GM12872 (cell line): ENCODE measurements around the gene CCT8.

Experiments
- TF ChIP-seq, protein P1 (sequence below): IDR thresholded peaks from 3 replicates; pipeline ENCODE4 v1.5.1; 2011; ENCODE audit warnings: low read depth, mild to moderate bottlenecking, low read length, moderate library complexity; ENCODE audit not compliant: insufficient read depth

Gene CCT8

DNA sequence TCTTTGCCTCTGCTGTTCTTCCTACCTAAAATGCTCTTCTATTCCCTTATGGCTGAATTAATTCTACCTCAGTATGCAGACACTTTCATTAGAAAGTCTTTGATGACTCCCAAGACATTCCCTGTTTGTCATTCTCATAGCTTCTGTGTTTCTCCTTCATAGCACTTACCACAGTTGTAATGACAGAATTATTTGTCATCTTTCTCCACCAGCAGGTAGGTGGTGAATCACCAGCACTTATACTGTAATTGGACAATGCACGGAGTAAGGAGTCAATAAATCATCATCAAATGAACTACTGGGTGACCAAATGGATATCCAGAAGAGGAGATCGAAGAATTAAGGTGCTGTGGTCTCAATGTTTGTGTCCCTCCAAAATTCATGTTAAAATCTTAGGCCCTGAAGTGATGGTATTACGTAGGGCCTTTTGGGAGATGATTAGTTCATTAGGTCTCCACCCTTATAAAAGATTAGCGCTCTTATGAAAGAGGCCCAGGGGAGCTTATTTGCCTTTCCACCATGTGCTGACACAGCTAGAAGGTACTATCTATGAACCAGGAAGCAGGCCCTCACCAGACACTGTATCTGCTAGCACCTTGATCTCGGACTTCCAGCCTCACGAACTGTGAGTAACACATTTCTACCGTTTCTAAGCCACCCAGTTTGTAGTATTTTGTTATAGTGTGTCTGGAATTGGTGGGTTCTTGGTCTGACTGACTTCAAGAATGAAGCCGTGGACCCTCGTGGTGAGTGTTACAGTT lies 2.4 kb upstream of the CCT8 start:
- TF ChIP-seq, protein P1, sequence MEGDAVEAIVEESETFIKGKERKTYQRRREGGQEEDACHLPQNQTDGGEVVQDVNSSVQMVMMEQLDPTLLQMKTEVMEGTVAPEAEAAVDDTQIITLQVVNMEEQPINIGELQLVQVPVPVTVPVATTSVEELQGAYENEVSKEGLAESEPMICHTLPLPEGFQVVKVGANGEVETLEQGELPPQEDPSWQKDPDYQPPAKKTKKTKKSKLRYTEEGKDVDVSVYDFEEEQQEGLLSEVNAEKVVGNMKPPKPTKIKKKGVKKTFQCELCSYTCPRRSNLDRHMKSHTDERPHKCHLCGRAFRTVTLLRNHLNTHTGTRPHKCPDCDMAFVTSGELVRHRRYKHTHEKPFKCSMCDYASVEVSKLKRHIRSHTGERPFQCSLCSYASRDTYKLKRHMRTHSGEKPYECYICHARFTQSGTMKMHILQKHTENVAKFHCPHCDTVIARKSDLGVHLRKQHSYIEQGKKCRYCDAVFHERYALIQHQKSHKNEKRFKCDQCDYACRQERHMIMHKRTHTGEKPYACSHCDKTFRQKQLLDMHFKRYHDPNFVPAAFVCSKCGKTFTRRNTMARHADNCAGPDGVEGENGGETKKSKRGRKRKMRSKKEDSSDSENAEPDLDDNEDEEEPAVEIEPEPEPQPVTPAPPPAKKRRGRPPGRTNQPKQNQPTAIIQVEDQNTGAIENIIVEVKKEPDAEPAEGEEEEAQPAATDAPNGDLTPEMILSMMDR = no peak

DNA sequence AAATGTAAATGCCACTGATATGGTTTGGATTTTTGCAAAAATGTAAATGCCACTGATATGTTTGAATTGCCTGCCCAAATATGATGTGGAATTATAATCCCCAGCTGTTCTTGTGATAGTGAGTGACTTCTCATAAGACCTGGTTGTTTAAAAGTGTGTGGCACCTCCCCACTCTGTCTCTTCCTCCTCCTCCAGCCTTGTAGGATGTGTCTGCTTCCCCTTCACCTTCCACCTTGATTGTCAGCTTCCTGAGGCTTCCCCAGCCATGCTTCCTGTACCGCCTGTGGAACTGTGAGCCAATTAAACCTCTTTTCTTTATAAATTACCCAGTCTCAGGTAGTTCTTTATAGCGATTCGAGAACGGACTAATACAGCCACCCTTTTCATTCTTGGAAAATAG lies 1.3 kb upstream of the CCT8 start:
- TF ChIP-seq, protein P1 = no peak

DNA sequence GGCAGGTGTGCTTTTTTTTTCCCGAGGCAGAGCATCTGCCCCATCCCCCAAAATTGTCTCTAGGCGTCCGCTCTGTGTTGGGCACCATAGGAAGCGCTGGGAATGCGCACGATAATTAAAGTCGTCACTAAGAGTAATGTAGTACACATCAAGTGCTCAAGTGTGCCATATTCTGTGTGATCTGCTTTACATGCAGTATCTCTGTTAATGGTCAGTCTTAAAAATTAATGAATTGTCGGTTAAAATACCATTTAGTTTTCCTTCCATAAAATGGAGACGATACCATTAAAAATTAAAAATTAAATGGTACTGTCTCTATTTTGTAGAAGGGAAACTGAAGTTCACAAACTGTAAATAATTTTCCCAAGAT lies 544 bp upstream of the CCT8 start:
- TF ChIP-seq, protein P1 = no peak

DNA sequence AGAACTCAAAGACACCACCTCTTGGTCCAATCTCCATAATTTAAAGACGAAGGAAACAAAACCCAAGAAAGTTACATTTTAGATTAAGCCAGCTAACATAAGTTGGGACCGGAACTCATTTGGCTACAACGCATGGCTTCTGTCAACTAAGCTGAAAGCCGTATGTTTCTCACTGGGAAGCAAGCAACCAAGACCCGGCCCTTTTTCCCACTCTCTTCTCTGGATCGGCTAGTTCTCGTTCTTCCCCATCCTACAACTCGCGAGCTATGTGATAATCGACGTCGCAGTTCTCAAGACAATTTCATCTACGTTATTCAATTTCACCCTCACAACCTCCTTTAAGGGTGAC lies 601 bp downstream of the CCT8 start:
- TF ChIP-seq, protein P1 = no peak

DNA sequence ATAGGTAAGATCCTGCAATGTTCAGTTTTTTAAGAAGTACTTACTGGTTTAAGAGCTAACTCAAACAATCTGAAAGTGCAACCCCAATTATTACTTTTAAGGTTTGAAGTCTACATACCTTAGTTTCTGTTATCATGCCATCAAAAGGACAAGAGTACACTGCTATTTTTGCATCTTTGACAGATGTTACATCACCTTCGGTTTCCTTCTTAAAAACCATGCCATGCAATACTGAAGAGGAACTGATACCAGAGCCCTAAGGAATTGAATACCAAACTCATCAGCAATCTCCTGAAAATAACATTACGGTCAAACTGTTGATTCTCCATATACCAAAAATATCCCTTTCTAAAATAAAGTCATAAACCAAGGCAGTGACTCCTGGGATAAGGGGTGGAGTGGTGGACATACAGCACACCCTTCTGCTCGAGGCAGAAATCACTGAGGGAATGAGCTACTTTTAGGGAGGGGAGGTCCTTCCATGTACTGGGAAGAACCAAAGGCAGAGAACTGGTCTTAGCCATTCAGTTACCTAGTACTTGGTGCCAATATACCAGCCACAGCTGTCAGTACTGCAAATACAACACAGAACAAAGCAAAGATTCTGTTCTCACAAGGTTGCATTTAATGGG lies 8.5 kb downstream of the CCT8 start:
- TF ChIP-seq, protein P1 = no peak

DNA sequence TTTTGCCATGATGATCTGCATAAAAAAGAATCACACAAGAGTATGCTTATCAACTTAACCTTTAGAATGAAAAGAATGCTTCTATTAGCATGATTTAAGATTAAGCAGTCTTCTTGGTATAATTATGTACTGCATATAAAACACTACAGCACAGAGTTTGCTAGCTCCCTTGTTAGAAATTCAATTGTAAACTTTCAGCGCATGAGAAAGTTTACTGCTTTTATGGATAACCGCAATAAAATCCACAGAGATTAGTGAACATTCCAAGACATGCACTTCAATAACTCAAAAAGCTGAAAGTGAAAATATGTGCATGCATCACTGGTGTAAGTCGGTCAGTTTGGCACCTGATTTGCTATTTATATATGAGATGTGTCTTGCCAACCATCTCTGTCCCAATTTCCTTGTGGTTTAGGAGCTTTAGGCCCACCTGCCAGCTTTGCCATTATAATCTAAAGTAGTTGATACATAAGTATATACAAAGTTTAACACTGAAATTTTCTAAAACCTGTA lies 16.9 kb downstream of the CCT8 start:
- TF ChIP-seq, protein P1 = no peak

DNA sequence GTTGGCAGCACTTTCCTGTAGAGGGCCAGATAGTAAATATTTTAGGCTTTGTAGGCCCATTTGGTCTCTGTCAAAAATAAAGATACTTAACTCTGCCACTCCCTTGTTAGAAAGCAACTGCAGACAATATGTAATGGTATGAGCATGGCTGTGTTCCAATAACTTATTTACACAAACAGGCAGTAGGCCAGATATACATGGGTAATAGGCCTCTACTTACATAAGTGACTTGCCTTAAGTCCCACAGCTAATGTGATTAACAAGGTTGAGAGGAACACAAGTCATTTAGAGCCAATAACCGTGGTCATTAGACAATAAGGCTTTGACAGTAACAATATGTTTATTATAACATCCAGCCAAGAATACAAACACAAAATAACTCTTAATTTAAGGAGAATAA lies 17.4 kb downstream of the CCT8 start:
- TF ChIP-seq, protein P1 = no peak
